Activated effector memory CD4-positive, alpha-beta T cell treated with Interleukin-2 at 50 U/mL for 16 hours (primary cell): Measurements from ENCODE around the gene DENND5B.
"Not testable (repeated sequence)": the region's sequence is repeated elsewhere in the genome, so short reads cannot be mapped to it uniquely, and the experiment has no call there.

ENCODE experiments used
- DNase-seq: peaks from one replicate; pipeline ENCODE4 v3.0.0-alpha.2; 2020

Gene DENND5B

DNA sequence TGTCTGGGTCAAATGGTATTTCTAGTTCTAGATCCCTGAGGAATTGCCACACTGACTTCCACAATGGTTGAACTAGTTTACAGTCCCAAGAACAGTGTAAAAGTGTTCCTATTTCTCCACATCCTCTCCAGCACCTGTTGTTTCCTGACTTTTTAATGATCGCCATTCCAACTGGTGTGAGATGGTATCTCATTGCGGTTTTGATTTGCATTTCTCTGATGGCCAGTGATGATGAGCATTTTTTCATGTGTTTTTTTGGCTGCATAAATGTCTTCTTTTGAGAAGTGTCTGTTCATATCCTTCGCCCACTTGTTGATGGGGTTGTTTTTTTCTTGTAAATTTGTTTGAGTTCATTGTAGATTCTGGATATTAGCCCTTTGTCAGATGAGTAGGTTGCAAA lies 40.3 kb downstream of the DENND5B start:
- not testable (repeated sequence) for DNase-seq

DNA sequence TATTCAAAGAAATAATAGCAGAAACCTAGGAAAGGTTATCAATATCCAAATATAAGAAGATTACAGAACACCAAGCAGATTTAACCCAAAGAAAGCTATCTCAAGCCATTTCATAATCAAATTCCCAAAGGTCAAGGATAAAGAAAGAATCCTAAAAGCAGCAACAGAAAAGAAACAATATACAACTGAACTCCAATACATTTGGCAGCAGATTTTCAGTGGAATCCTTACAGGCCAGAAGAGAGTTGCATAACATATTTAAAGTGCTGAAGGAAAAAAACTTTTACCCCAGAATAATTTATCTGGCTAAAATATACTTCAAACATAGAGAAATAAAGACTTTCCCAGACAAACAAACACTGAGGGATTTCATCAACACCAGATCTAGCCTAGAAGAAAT lies 54.3 kb downstream of the DENND5B start:
- DNase-seq, result no peak

DNA sequence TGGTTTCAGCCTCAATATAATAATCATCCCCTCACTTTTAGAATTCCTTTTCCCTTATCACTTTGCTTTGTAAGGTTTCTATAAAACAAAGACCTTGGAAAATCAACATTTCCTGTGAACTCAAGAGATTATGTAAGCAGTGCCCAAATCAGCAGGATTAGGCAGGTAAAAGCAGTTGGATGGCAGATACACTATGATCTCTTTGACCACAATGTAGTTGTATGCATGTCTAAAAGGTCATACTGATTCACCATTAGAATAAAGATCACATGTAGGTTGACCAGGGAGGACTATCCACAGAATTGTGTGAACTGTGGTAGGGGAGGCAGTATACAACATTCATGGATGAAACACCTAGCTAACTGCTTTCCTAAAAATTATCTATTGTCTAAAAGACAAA lies 57.5 kb downstream of the DENND5B start:
- DNase-seq, result no peak

DNA sequence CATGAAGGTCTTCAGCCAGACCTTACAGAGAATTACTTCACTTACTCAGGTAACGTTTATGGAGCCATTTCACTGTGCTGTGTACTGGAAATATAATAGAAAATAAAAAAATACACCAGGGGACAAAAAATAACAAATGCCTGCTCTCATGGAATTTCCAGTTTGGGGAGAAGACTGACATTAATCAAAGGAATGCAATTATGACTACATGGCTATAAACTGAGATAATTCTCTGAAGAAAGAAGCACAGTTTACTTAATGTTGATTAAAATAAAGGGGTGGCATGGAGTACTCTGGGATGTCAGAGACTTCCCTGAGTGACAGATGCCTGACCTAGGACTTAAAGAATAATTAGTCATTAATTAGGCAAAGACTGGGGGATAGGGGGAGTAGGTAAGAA lies 59.0 kb downstream of the DENND5B start:
- DNase-seq, result no peak

DNA sequence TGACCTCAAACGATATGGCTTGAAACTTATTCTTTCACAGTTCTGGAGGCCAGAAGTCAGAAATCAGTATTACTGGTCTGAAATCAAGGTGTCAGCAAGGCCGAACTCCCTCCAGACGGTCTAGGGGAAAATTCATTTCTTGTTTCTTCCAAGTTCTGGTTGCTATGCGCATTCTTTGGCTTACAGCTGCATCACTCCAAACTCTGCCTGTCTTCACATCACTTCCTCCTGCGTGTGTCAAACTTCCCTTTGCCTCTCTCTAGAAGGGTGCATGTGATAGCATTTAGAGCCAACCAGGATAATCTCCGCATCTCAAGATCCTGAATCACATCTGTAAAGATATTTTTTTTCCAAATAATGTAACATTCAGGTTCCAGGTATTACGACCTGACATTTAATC lies 62.8 kb downstream of the DENND5B start:
- DNase-seq, result no peak

DNA sequence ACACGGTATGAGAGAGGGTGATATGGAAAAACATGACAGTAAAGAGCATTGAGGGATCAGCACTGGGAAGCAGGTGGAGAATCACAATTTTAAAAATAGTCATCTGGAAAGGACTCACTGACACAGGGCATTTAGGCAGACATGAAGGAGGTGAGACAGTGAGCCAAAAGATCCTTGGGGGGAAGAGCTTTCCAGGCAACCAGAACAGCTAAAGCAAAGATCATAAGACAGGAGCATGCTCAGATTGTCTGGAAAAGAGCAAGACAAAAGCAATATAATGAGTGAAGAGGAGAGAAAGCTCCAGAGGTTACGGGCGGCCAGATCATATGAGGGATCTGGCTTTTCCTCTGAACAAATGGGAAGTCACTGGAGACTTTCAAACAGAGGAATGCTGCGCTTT lies 63.9 kb downstream of the DENND5B start:
- DNase-seq, result no peak

DNA sequence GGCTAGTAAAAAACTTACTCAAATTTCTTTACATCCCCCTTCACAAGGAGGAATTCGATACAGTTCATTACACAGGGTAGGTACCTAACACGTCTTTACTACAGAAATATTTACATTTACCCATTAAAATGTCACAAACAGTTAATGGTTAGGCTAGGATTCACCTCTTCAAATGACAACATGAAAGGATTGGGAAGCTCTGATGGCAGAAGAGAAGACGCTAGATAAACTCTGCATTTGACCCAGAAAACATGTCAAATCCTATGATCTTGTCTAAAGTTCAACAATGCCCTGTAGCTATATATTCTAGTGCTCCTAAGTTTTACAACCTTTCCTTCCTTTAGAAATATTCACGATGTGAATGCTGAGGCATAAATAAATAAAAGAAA lies 64.8 kb downstream of the DENND5B start:
- no peak for DNase-seq

DNA sequence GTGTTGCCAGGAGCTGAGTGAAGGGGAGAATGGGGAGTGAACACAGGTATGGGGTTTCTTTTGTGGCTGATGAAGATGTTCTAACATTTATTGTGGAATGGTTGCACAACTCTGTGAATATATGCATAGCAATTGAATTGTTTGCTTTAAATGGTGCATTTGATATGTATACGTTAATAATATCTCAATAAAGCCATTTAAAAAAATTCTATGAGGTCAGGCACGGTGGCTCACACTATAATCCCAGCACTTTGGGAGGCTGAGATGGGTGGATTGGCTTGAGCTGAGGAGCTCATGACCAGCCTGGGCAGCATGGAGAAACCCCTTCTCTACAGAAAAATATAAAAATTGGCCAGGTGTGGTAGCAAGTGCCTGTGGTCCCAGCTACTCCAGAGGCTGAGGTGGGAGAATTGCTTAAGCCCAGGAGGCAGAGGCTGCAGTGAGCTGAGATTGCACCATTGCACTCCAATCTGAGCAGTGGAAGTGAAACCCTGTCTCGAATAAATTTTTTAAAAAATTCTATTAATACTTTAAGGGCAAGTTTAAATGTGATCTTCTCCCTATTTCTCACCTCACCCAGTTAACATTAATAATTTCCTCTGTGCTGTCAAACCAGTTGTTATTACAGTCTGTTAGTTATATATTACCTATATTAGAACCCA lies 65.3 kb downstream of the DENND5B start:
- DNase-seq, result no peak

DNA sequence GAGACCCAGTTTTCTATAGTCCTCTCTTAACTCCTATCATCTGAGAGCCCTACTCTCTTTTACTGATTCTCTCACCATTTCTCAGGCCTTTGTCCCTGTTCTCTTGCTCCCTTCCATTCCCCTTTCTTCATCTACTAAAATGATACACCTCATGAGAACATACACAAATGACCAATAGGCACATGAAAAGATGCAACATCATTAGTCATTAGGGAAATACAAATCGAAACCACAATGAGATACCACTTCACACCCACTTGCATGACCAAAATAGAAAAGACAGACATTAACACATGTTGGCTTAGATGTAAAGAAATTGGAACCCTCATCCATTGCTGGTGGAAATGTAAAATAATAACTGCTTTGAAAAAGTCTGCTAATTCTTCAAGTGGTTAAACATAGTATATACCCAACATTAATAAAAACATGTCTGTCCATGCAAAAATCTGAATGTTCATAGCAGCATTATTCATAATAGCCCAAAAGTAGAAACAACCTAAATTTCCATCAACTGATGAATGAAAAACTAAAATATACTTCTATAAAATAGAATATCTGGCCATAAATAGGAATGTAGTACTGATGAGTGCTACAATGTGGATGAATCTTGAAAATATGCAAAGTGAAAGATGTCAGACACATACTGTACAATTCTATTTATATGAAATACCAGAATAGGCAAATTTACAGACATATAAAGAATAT lies 66.0 kb downstream of the DENND5B start:
- no peak for DNase-seq

DNA sequence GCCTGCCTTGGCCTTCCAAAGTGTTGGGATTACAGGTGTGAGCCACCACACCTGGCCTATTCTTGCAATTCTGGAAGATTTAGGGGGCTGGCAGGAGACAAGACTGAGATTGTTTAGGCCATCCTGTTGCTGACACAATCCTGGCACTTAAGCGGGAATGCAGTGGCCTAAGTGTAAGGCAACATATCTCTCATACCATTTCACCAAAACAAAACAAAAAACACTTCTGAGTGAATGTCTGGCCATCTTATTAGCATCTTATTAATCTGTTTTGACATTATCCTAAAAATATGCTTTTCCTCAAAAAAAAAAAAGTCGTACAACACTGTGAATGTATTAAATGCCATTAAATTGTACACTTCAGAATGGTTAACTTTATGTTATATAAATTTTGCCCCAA lies 67.6 kb downstream of the DENND5B start:
- no peak for DNase-seq

DNA sequence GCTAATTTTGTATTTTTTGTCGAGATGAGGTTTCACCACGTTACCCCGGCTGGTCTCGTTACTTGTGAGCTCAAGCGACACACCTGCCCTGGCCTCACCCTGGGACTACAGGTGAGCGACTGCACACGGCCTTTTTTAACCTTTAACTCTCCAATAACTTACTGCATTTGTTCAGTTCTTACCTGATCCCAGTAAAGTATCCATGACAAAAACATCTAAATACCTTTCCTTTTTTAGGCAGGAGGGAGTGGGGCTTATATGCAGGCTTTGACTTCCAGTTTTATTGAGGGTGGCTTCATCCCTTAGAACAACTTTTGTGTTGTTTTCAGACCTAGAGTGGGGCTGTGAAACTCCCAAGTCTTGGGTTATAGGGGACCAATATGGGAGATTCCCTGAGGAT lies 68.3 kb downstream of the DENND5B start:
- no peak for DNase-seq

DNA sequence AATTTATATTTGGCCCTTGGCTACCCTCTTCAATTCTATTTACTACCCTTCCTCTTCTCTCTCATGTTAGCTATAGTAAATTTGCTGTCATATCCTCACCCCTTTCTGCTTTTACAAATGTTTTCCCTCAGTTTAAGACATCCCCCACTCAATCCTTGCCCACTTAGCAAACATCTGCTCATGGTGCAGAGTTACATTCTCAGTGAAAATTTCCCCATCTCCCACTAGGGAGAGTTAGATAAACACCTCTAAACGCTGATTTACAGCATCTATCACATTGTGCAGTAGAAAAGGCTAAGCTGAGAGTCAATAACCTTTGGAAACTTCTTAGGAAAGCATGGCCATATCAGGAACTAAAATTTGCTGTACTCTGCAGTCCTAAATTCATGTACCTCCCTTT lies 69.0 kb downstream of the DENND5B start:
- no peak for DNase-seq

DNA sequence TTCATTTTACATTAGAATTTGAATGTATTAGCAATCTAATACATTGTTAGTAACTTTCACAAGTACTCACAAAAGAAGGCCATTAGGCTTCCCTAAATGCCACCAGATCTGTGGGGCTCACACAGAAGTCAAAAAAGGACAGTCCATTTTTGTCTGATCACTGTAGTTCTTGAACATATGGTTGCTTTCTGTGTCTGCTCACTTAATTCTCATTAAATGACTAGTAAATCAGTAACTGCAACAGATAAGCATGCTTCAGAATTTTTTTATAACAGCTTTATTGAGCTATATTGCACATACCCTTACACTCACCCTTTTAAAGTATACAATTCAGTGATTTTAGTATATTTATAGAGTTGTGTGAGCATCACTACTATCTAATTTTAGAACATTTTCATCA lies 71.4 kb downstream of the DENND5B start:
- DNase-seq, result no peak

DNA sequence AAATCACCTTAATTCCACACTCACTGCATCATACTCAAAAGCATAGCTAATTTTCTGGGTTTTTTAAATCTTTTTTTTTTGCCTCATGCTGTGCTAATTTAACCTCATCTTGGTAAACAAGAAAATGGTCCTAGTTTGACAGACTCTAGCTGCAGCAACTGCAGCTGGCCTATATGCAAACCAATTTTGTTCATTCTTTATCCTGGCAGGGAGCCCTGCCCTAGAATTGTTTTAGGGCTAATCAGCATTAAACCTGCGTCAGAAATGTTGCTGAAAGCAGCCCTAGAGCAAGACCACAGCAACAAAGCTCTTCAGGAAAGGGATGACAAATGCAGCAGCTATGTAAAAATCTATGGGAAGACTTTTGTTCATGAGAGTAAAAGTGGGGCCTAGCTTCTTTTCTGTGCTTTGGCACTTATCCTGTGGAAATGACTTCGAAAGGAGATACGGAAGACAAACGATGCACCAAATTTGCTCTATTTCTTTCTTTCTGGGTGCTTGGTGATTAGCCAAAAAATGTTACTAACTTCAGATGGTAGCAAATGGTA lies 72.2 kb downstream of the DENND5B start:
- DNase-seq, result no peak

DNA sequence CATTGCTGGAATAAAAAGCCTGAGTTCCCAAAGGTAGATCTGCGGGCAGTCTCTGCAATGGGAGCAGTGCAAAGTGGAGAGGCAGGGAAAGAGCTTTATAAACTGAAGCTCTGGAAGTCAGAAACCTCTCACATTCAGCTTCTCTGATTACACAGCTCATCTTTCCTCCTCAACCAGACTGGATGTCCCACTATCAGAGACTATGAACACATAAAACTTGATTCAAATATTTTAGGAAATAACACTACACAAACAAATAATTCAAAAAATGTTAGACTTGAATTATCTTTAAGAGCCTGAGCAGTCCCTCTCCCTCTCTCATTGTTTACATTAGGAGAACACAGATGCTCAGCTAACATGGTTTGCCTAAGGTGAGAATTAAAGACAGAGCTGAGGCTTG lies 72.9 kb downstream of the DENND5B start:
- no peak for DNase-seq

DNA sequence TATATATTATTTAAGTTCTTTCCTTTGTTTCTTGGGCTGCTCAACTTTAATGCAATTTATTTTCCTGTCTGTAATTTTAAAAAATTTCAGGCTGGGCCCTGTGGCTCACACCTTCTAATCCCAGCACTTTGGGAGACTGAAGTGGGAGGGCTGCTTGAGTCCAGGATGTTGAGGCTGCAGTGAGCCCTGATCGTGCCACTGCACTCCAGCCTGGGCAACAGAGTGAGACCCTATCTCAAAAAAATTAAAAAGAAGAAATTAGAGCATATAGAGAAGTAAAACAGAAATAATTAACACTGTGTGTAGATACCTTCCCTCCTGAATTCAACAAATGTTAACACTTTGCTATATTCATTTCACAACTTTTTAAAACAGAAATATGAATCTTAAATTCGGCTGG lies 74.2 kb downstream of the DENND5B start:
- DNase-seq, result no peak

DNA sequence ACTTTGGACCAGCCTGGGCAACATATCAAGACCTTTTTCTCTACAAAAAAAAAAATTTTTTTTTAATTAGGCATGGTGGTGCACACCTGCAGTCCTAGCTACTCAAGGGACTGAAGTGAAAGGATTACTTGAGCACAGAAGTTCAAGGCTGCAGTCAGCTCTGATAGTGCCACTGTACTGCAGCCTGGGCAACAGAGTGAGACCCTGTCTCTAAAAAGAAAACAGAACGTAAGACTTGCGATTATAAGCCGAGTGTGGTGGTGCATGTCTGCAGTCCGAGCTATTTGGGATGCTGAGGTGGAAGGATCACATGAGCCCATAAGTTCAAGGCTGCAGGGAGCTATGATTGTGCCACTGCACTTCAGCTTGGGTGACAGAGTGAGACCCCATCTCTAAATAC lies 76.0 kb downstream of the DENND5B start:
- no peak for DNase-seq

DNA sequence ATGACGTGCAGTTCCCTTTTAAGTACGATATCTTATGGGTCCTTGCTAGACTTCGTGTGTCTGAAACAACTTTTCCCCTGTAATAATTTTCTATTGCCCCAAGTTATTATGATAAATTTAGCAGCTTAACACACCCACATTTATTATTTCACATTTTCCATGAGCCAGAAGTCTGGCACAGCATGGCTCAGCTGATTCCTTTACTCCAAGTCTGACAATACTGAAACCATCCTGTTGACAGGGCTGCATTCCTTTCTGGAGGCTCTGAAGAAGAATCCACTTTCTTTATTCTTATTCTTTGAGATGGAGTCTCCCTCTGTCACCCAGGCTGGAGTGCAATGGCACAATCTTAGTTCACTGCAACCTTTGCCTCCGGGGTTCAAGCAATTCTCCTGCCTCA lies 80.9 kb downstream of the DENND5B start:
- no peak for DNase-seq

DNA sequence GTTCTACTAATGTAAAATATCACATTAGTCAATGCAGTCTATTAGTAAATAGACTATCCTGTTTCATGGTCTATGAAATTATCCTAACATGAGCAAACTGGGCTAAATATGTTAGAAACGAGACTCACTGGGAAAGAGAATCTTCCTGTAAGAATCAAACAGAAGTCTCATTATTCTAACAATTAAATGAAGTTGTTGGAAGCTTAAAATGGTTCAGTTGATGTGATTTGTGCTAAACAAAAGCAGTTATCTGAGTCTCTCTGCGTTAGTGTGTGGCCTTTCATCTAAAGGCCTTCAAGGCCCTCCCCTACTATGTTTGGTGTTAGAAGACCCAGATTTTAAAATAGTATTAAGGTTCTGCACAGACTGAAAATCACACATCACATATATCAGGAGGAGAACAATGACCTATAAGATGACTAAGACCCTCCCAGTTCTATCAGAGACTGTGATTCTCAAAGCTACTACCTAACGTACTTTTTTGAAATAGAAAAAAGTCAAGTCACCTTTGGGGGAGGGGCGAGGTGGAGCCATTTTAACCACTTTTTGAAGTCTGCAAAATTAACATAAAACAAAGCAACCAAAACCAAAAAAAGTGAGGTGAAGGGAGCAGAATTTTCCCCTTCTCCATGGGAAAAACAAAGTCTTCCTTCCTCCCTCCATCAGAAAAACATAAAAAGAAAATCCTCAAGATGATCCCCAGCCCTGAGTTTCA lies 82.3 kb downstream of the DENND5B start:
- no peak for DNase-seq

DNA sequence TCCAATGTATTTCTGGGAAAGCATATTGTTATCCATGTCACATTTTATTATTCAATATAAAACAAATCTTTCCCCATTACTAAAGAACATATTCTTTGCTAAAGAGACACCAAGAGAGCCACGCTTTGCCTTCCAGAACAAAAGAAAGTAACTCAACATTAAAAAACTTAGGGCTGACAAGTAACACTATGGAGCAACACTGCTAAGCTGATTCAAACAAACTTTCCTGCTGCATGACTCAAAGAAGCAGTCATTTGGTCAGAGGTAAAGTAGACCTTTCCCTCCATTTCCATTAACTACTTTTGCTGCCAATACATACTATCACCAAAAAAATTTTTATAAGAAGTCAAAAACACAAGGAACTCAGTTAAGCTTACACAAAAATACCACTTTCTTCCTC lies 83.0 kb downstream of the DENND5B start:
- DNase-seq, result no peak

DNA sequence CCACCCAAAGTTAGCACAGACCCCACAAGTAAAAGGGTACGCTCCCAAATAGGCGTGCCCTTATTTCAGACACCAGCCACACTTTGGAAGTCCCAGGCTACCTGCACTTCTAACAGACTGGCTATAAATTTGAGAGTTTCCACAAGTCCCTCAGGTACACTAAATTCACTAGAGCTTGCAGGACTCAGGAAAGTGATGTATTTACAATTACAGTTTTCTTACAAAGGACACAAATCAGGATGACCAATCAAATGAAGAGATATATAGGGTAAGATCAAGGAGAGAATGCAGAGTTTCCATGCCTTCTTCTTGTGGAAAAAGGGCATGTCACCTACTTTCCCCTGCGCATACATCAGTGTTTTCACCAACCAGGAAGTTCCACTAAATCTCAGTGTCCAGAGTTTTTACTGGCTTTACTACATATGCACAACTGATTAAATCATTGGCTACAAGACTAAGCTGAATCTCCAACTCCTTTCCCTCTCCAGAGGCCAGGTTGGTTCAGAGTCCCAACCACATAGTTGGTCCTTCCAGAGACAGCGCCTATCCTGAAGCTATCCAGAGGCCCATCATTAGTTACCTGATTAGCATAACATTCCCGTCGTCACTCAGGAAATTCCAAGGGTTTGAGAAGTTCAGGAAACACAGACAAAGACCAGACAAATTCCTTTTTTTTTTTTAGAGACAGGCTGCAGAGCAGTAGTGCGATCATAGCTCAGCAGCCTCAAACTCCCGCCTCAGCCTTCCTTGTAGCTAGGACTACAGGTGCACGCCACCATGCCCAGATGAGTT lies 84.2 kb downstream of the DENND5B start:
- DNase-seq, result no peak

DNA sequence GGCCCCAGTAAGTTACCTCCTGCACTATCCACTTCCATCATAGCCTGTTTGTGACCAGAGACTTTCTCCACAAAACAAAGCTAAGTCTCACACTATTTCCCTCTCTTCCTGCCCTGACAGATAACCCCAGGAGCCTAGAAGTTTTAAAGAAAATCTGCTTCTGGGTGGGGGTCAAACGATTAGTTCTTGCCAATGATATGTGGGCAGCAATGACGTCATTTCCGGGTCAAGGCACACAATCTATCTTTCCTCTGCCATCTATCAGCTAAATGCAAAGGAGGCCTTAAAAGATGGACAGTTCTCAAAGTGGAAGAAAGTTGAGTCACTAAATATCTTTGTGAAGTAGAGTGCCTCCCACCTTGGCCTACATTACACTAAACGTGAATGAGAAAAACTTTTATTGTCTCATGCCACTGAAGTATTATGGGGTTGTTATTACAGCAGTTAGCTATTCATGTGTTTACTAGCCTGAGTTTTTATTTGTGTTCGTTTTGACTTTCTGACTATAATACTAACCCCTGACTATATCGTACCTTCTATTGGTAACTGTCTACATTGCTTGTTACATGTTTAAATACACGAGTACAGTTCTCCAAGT lies 86.2 kb downstream of the DENND5B start:
- no peak for DNase-seq

DNA sequence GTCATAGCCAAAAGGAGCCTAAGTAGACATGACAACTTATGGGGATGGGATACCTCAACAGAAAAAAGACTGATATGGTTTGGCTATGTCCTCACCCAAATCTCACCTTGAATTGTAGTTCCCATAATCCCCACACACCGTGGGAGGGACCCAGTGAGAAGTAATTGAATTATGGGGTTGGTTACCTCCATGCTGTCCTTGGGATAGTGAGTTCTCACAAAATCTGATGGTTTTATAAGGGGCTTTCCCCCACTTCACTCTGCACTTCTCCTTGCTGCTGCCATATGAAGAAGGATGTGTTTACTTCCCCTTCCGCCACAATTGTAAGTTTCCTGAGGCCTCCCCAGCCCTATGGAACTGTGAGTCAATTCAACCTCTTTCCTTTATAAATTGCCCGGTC lies 89.9 kb downstream of the DENND5B start:
- DNase-seq, result not testable (repeated sequence)
